K562 (cell line): ENCODE results near the gene FAM171A1.

ENCODE experiments used
- ESRRB ChIP-seq: fragments of 250-450 bp; sonication (Bioruptor Pico); IDR thresholded peaks from 2 replicates; pipeline ENCODE4 v1.5.0; 2020; ENCODE audit warnings: mild to moderate bottlenecking, moderate library complexity, borderline replicate concordance
- GABPA ChIP-seq: fragments of 200-800 bp; sonication (Bioruptor generic); conservative IDR thresholded peaks from 2 replicates; pipeline ENCODE4 v1.6.1; 2016; ENCODE audit warnings: low read depth, missing genetic modification characterization, missing compliant biosample characterization
- HINFP ChIP-seq: fragments of 450-650 bp; conservative IDR thresholded peaks from 2 replicates; pipeline ENCODE4 v1.6.1; 2016; ENCODE audit warnings: missing genetic modification characterization, low read depth, mild to moderate bottlenecking, control low read depth, missing compliant biosample characterization
- POLR2AphosphoS2 ChIP-seq: IDR thresholded peaks from 2 replicates; pipeline ENCODE4 v1.6.1; 2012; ENCODE audit warnings: low read length, improper control_type of control experiment
- TF ChIP-seq, protein P1 (sequence below), 3 experiments: IDR thresholded peaks in 2 of 3; conservative IDR thresholded peaks in 1 of 3; 2 replicates each; pipeline ENCODE4 v1.5.1; 2011 to 2012; ENCODE audit warnings: low read length in 3 of 3, mild to moderate bottlenecking in 3 of 3, control low read depth in 2 of 3, improper control_type of control experiment in 1 of 3, inconsistent platforms in 1 of 3, low read depth in 1 of 3, mixed read lengths in 1 of 3, moderate library complexity in 1 of 3; ENCODE audit not compliant: insufficient read depth in 2 of 3

DNA sequence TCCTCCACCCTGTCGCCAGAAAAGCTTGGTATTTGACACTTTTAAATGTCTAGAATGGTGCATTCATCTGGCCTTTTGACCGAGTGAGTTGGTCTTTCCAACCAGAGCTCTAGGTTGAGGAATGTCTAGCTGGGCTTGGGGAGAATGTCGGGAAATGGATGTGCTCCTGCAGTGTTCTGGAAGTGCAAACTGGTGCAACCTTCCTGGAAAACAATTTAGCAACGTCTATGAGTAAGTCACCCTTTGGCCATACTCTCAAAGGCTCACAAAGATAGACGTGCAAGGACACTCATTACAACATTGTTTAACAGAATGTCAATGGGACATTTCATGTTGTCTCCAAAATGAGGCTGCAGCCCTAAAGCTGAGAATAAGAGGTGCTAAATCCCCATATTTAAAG lies 190.4 kb downstream of the FAM171A1 start:
- TF ChIP-seq POLR2AphosphoS2 = no peak
- TF ChIP-seq HINFP = no peak
- no peak for TF ChIP-seq GABPA (tag)
- TF ChIP-seq, protein P1, sequence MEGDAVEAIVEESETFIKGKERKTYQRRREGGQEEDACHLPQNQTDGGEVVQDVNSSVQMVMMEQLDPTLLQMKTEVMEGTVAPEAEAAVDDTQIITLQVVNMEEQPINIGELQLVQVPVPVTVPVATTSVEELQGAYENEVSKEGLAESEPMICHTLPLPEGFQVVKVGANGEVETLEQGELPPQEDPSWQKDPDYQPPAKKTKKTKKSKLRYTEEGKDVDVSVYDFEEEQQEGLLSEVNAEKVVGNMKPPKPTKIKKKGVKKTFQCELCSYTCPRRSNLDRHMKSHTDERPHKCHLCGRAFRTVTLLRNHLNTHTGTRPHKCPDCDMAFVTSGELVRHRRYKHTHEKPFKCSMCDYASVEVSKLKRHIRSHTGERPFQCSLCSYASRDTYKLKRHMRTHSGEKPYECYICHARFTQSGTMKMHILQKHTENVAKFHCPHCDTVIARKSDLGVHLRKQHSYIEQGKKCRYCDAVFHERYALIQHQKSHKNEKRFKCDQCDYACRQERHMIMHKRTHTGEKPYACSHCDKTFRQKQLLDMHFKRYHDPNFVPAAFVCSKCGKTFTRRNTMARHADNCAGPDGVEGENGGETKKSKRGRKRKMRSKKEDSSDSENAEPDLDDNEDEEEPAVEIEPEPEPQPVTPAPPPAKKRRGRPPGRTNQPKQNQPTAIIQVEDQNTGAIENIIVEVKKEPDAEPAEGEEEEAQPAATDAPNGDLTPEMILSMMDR (IDR thresholded peaks at IDR 0.05 in 2 of 3, conservative IDR thresholded peaks at IDR 0.05 in 1 of 3; ENCODE audit: insufficient read depth in 2 of 3, low read depth in 1 of 3, low read length in 3 of 3) = no peak
- no peak for TF ChIP-seq ESRRB (CRISPR knock-in tag)
